Nephron progenitor cell (in vitro differentiated cells): Measurements from ENCODE around the gene CMSS1.
A peak's percentile ranks its signal among the peaks of the same experiment; 100 is the strongest.

Experiments used
- DNase-seq: peaks from one replicate; pipeline ENCODE4 v3.0.0; 2021
- H3K27ac Mint-ChIP-seq: 2 replicates; pipeline ENCODE4 v1.8.0; 2021; ENCODE audit warnings: mild to moderate bottlenecking, moderate library complexity, mixed read lengths
- H3K27me3 Mint-ChIP-seq: 2 replicates; pipeline ENCODE4 v1.8.0; 2021; ENCODE audit warnings: mild to moderate bottlenecking, low read depth, mixed read lengths; ENCODE audit not compliant: poor library complexity
- H3K36me3 Mint-ChIP-seq: 2 replicates; pipeline ENCODE4 v1.8.0; 2021; ENCODE audit warnings: low read depth, mixed read lengths
- H3K4me1 Mint-ChIP-seq: 2 replicates; pipeline ENCODE4 v1.8.0; 2021; ENCODE audit warnings: mixed read lengths
- H3K4me3 Mint-ChIP-seq: 2 replicates; pipeline ENCODE4 v1.8.0; 2021; ENCODE audit warnings: mild to moderate bottlenecking, moderate library complexity, mixed read lengths
- H3K9me3 Mint-ChIP-seq: 2 replicates; pipeline ENCODE4 v1.8.0; 2021; ENCODE audit warnings: mild to moderate bottlenecking, moderate library complexity, mixed read lengths
- TF ChIP-seq, protein P1 (sequence below): fragments of 200-600 bp; sonication (generic); IDR thresholded peaks from 2 replicates; pipeline ENCODE4 v1.5.0; 2021; ENCODE audit warnings: antibody characterized with exemption

Gene CMSS1

DNA sequence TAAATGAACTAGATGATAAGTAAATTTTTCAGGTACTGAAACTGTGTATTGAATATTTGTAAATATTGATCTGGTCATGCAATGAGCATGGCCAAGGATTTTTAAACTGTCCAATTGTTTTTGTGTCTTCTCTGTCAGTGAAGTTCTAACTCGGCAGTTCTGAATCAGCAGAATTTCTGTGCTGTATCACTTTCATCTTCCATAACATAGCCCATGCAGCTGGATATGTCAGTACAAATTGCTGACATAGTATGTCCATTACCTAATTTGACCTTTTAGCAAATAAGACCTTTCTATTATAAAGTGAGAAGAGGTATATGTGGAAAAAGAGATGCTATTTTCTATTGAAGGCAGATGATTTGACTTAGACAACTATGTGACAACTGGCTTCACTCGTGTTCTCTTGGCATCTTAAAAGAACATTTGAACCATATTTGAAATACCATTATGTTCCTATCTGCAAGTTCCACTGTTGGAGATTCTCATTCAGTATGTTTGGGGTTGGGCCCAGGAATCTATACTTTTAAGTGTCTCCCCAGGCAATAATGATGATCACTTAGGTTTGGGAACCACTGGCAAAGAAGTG lies 90.4 kb downstream of the CMSS1 start:
- H3K27me3 Mint-ChIP-seq, result no peaks in the 10 kb centered on the region
- TF ChIP-seq, protein P1, sequence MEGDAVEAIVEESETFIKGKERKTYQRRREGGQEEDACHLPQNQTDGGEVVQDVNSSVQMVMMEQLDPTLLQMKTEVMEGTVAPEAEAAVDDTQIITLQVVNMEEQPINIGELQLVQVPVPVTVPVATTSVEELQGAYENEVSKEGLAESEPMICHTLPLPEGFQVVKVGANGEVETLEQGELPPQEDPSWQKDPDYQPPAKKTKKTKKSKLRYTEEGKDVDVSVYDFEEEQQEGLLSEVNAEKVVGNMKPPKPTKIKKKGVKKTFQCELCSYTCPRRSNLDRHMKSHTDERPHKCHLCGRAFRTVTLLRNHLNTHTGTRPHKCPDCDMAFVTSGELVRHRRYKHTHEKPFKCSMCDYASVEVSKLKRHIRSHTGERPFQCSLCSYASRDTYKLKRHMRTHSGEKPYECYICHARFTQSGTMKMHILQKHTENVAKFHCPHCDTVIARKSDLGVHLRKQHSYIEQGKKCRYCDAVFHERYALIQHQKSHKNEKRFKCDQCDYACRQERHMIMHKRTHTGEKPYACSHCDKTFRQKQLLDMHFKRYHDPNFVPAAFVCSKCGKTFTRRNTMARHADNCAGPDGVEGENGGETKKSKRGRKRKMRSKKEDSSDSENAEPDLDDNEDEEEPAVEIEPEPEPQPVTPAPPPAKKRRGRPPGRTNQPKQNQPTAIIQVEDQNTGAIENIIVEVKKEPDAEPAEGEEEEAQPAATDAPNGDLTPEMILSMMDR, result no peak
- peaks cover 40% of the 10 kb centered on the region for H3K4me1 Mint-ChIP-seq
- no peaks in the 10 kb centered on the region for H3K9me3 Mint-ChIP-seq
- no peak for DNase-seq
- no peak overlapping the region for H3K27ac Mint-ChIP-seq
- H3K36me3 Mint-ChIP-seq, result peaks cover 10% of the 10 kb centered on the region
- H3K4me3 Mint-ChIP-seq, result no peak overlapping the region

DNA sequence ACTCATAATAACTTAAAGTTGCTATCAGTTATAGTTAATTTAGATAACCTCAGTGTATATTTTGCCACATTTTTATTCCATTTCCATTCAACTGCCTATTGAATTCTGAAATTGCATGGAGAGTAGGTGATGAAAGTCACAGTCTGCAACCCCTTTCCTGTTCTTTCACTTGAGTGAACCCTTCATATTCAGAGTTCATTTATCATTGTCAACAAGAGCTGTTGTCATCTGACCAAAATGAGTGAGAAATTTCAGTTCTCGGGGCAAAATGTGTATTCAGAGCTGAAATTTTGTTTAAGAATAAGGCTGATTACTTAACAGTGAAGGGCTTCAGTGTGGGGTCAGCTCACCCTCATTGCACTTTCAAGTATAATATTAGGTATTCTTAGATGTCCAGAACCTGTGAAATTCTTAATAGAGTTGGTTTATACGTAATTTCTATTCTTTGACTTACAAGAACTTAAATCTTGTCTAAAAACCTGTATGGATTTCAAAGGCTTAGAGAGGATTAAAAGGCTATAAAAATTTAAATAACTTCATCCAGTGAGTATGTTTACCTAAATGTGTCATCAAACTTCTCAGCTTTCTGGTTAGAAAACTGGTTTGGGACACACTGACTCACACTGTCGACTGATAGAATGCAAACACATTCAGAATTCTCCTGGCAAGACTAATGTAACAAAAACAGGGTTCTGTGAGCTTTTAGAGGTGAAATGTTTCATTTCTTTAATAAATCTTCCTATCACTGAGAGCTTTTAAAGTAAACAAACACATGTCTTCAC lies 92.2 kb downstream of the CMSS1 start:
- Mint-ChIP-seq H3K27me3 (no peaks in the 10 kb centered on the region), H3K4me1 (peaks cover 37% of the 10 kb centered on the region), H3K36me3 (peaks cover 12% of the 10 kb centered on the region), H3K4me3 (no peak overlapping the region), H3K27ac (no peak overlapping the region), H3K9me3 (no peaks in the 10 kb centered on the region)
- TF ChIP-seq, protein P1, result no peak
- DNase-seq, result no peak

DNA sequence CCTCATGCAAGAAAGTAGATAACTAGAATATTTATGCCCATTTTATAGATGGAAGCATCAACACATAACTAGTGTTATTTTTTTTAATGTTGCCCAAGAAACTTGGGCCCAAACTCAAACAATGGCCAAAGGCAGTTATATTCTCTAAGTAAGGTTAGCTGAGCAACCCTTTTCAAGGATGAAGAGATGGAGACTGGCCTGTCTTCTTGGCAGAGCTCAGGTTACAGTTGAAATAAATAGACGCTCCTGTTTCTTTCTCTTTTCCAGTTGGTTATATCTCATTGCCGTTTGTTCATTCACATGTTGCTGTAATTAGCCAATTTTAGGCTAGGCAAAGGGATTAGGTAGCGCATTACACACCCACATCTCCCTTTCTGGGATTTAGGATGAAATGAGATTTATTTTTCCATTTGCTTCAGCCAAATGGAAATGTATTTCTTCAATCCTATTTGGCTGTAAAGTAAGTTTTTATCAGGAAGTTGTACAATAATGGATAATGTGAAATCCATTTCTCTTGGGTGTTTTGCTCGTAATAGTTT lies 93.2 kb downstream of the CMSS1 start:
- H3K9me3 Mint-ChIP-seq, result no peaks in the 10 kb centered on the region
- TF ChIP-seq, protein P1, result no peak
- H3K4me3 Mint-ChIP-seq, result no peak overlapping the region
- peaks cover 42% of the 10 kb centered on the region for H3K4me1 Mint-ChIP-seq
- no peaks in the 10 kb centered on the region for H3K27me3 Mint-ChIP-seq
- no peak overlapping the region for H3K27ac Mint-ChIP-seq
- peaks cover 12% of the 10 kb centered on the region for H3K36me3 Mint-ChIP-seq
- no peak for DNase-seq

DNA sequence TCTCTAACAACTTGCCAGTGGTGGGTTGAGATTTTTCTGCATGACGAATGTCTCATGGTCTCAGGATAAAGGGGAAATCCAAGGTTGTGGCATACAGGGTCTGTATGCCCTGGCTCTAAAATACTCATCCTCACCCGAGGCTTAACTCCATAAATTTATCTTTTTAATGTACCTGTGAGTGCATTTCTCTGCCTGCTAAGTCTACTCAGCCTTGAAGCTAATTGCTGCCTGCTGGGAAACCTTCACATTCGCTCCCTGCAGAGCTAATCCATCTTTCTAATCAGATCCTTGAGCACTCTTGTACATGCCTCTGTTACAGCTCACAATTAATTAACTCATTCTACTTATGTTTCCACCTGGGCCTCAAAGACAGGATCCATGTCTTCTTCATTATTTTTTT lies 93.8 kb downstream of the CMSS1 start:
- no peak for DNase-seq
- no peak overlapping the region for H3K4me3 Mint-ChIP-seq
- H3K36me3 Mint-ChIP-seq, result peaks cover 12% of the 10 kb centered on the region
- peaks cover 48% of the 10 kb centered on the region for H3K4me1 Mint-ChIP-seq
- H3K27ac Mint-ChIP-seq, result peak overlapping the region; percentile 95
- TF ChIP-seq, protein P1, result no peak
- no peaks in the 10 kb centered on the region for H3K9me3 Mint-ChIP-seq
- no peaks in the 10 kb centered on the region for H3K27me3 Mint-ChIP-seq

DNA sequence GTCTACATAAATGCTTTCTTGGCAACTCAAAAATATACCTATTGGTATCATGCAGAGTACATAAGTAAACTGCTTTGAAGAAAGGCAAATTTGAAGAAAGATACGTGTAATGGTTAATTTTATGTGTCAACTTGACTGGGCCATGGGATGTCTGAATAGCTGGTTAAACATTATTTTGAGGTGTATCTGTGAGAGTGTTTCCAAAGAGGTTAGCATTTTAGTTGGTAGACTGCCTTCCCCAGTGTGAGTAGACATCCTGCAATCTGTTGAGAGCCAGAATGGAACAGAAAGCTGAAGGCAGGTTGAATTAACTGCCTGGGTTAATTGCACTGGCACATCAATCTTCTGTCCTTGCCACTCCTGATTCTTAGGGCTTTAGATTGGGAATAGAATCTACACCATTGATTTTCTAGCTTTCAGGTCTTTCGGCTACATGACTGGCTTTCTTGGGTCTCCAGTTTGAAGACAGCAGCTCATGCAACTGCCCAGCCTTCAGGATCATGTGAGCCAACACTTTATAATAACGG lies 98.3 kb downstream of the CMSS1 start:
- Mint-ChIP-seq H3K4me3 (no peak overlapping the region), H3K36me3 (peaks cover 14% of the 10 kb centered on the region), H3K27ac (peak overlapping the region; percentile 53), H3K9me3 (no peaks in the 10 kb centered on the region), H3K27me3 (no peaks in the 10 kb centered on the region), H3K4me1 (peaks cover 44% of the 10 kb centered on the region)
- DNase-seq, result no peak
- TF ChIP-seq, protein P1, result no peak
